IMR-90 (cell line): Measurements from ENCODE around the gene GCLC. TPM values are rescaled to one million over a fixed set of nuclear protein-coding genes. Genes with fewer than 3 reads are reported as not detected.

ENCODE experiments used
- ATAC-seq: fragments of 200-7000 bp; cut with Tn5 transposase; 2 replicates; pipeline ENCODE4 v1.9.1; 2020; ENCODE audit warnings: low read depth, mild to moderate bottlenecking, moderate library complexity
- BruUV-seq: library from RNA; stranded (reverse); fragments of 400-500 nt; replicated peaks from 2 replicates; lab custom pipeline; 2021; lab: Mats Ljungman, UMichigan
- CTCF ChIA-PET: fragments of 300-600 bp; formaldehyde crosslinking; extraction: SDS; loops from one replicate; lab custom pipeline; 2021; ENCODE audit warnings: antibody characterized with exemption; lab: Yijun Ruan, JAX
- POLR2A ChIA-PET: fragments of 300-600 bp; sonication (Branson Sonifier 250); formaldehyde crosslinking; loops from one replicate; lab custom pipeline; 2022; ENCODE audit warnings: antibody characterized with exemption; ENCODE audit not compliant: unreplicated experiment; lab: Charles Lee
- DNase-seq: peaks from one replicate; pipeline ENCODE4 v3.0.0; 2013
- H2AFZ ChIP-seq: replicated peaks from 2 replicates; pipeline ENCODE3; 2013; ENCODE audit warnings: low read length, mild to moderate bottlenecking; ENCODE audit not compliant: poor library complexity
- H2AK5ac ChIP-seq: 2 replicates; pipeline ENCODE4 v1.6.1; 2013; ENCODE audit warnings: low read depth, low read length, inconsistent platforms
- H2AK9ac ChIP-seq: replicated peaks from 2 replicates; pipeline ENCODE3; 2013; ENCODE audit warnings: mild to moderate bottlenecking, low read depth, low read length, moderate library complexity; ENCODE audit not compliant: poor library complexity
- H2BK120ac ChIP-seq: 2 replicates; pipeline ENCODE4 v1.6.1; 2013; ENCODE audit warnings: low read depth, low read length, inconsistent platforms
- H2BK15ac ChIP-seq: 3 replicates; pipeline ENCODE4 v1.6.1; 2013; ENCODE audit warnings: low read depth, low read length, inconsistent platforms
- H2BK20ac ChIP-seq: 2 replicates; pipeline ENCODE4 v1.6.1; 2013; ENCODE audit warnings: low read depth, mild to moderate bottlenecking, inconsistent platforms, low read length, moderate library complexity
- H2BK5ac ChIP-seq: 2 replicates; pipeline ENCODE4 v1.6.1; 2013; ENCODE audit warnings: mild to moderate bottlenecking, low read depth, low read length, inconsistent platforms; ENCODE audit not compliant: poor library complexity, severe bottlenecking
- H3K14ac ChIP-seq: replicated peaks from 2 replicates; pipeline ENCODE4 v1.6.1; 2013; ENCODE audit warnings: low read depth, low read length, inconsistent platforms
- H3K18ac ChIP-seq: 2 replicates; pipeline ENCODE4 v1.6.1; 2013; ENCODE audit warnings: low read depth, low read length, control low read depth
- H3K23ac ChIP-seq: 2 replicates; pipeline ENCODE4 v1.6.1; 2013; ENCODE audit warnings: low read depth, low read length, inconsistent platforms
- H3K27ac ChIP-seq: 2 replicates; pipeline ENCODE4 v1.5.1; 2013; ENCODE audit warnings: mild to moderate bottlenecking, control low read depth, low read length; ENCODE audit not compliant: insufficient read depth
- H3K27me3 ChIP-seq: 2 replicates; pipeline ENCODE4 v1.6.1; 2013; ENCODE audit warnings: low read length; ENCODE audit not compliant: control insufficient read depth, insufficient read depth
- H3K36me3 ChIP-seq: 2 replicates; pipeline ENCODE4 v1.6.1; 2013; ENCODE audit warnings: low read length, mixed read lengths; ENCODE audit not compliant: control insufficient read depth, insufficient read depth
- H3K4ac ChIP-seq: 2 replicates; pipeline ENCODE4 v1.6.1; 2013; ENCODE audit warnings: low read depth, low read length, inconsistent platforms
- H3K4me1 ChIP-seq: 2 replicates; pipeline ENCODE4 v1.6.1; 2013; ENCODE audit warnings: low read length, mixed read lengths; ENCODE audit not compliant: control insufficient read depth, insufficient read depth
- H3K4me2 ChIP-seq: 2 replicates; pipeline ENCODE4 v1.6.1; 2013; ENCODE audit warnings: low read depth, mild to moderate bottlenecking, control low read depth, low read length, moderate library complexity
- H3K4me3 ChIP-seq: 2 replicates; pipeline ENCODE4 v1.5.1; 2013; ENCODE audit warnings: low read depth, mild to moderate bottlenecking, control low read depth, low read length, moderate library complexity; ENCODE audit not compliant: insufficient read depth
- H3K56ac ChIP-seq: 2 replicates; pipeline ENCODE4 v1.6.1; 2013; ENCODE audit warnings: low read length, inconsistent platforms; ENCODE audit not compliant: insufficient read depth; ENCODE audit errors: extremely low read depth
- H3K79me1 ChIP-seq, 2 experiments: 2 replicates each; pipeline ENCODE4 v1.6.1; 2013; ENCODE audit warnings: low read length in 2 of 2, inconsistent platforms in 1 of 2, low read depth in 1 of 2
- H3K9ac ChIP-seq: 2 replicates; pipeline ENCODE4 v1.6.1; 2013; ENCODE audit warnings: low read depth, low read length, control low read depth
- H3K9me1 ChIP-seq: 2 replicates; pipeline ENCODE4 v1.6.1; 2013; ENCODE audit warnings: low read length, inconsistent platforms; ENCODE audit not compliant: insufficient read depth
- H3K9me3 ChIP-seq: 2 replicates; pipeline ENCODE4 v1.6.1; 2013; ENCODE audit warnings: low read length; ENCODE audit not compliant: control insufficient read depth, insufficient read depth
- H4K20me1 ChIP-seq: 2 replicates; pipeline ENCODE4 v1.6.1; 2013; ENCODE audit warnings: low read length, inconsistent platforms; ENCODE audit not compliant: insufficient read depth
- H4K5ac ChIP-seq: 2 replicates; pipeline ENCODE4 v1.6.1; 2013; ENCODE audit warnings: mild to moderate bottlenecking, low read depth, low read length, control low read depth
- H4K8ac ChIP-seq, 2 experiments: 2 replicates each; pipeline ENCODE4 v1.6.1; 2013; ENCODE audit warnings: low read depth in 2 of 2, low read length in 2 of 2, control low read depth in 1 of 2, inconsistent platforms in 1 of 2
- H4K91ac ChIP-seq: 2 replicates; pipeline ENCODE4 v1.6.1; 2013; ENCODE audit warnings: low read depth, low read length, inconsistent platforms; ENCODE audit not compliant: insufficient read depth
- BHLHE40 ChIP-seq: fragments of 150-350 bp; IDR thresholded peaks from 2 replicates; pipeline ENCODE4 v1.6.1; 2016; ENCODE audit warnings: mild to moderate bottlenecking, low read depth, low read length
- CEBPB ChIP-seq: IDR thresholded peaks from 2 replicates; pipeline ENCODE4 v1.6.1; 2012; ENCODE audit warnings: low read depth, low read length, improper control_type of control experiment
- FOS ChIP-seq: fragments of 150-350 bp; IDR thresholded peaks from 2 replicates; pipeline ENCODE4 v1.6.1; 2016; ENCODE audit warnings: low read depth, low read length
- MAFK ChIP-seq: IDR thresholded peaks from 2 replicates; pipeline ENCODE4 v1.6.1; 2012; ENCODE audit warnings: low read depth, low read length, improper control_type of control experiment
- MAZ ChIP-seq: IDR thresholded peaks from 2 replicates; pipeline ENCODE4 v1.6.1; 2012; ENCODE audit warnings: low read depth, mild to moderate bottlenecking, low read length, improper control_type of control experiment, moderate library complexity, borderline replicate concordance
- MXI1 ChIP-seq: IDR thresholded peaks from 2 replicates; pipeline ENCODE4 v1.6.1; 2012; ENCODE audit warnings: low read depth, mild to moderate bottlenecking, low read length, moderate library complexity, borderline replicate concordance
- NFE2L2 ChIP-seq: fragments of 150-350 bp; IDR thresholded peaks from 2 replicates; pipeline ENCODE4 v1.6.1; 2016; ENCODE audit warnings: low read depth, mild to moderate bottlenecking, low read length
- POLR2A ChIP-seq: IDR thresholded peaks from 2 replicates; pipeline ENCODE4 v1.6.1; 2012; ENCODE audit warnings: mild to moderate bottlenecking, low read depth, low read length
- RAD21 ChIP-seq: IDR thresholded peaks from 2 replicates; pipeline ENCODE4 v1.6.1; 2012; ENCODE audit warnings: low read length, improper control_type of control experiment
- RCOR1 ChIP-seq: IDR thresholded peaks from 2 replicates; pipeline ENCODE4 v1.6.1; 2012; ENCODE audit warnings: mild to moderate bottlenecking, low read length, improper control_type of control experiment; ENCODE audit not compliant: insufficient replicate concordance
- RFX5 ChIP-seq: IDR thresholded peaks from 2 replicates; pipeline ENCODE4 v1.8.0; 2012; ENCODE audit warnings: low read depth, mild to moderate bottlenecking, low read length, moderate library complexity
- WGBS, 2 experiments: methylation state at CpG; one replicate each; pipeline versions ENCODE4 v1.1.5 to v1.1.7; 2013; ENCODE audit warnings: missing lambda C conversion rate in 2 of 2; ENCODE audit not compliant: insufficient read length in 1 of 2; ENCODE audit errors: extremely low coverage in 2 of 2; 5-methylcytosine and 5-hydroxymethylcytosine counted together
- dilution Hi-C: fragments of 300-500 bp; cut with HindIII; formaldehyde crosslinking; loops from one replicate; pipeline ENCODE4 v1.14.3; 2018; ENCODE audit warnings: low sequenced_read_pairs; ENCODE audit not compliant: unreplicated experiment
- in situ Hi-C: fragments of 300-500 bp; cut with MboI; formaldehyde crosslinking; loops from 3 replicates; pipeline ENCODE4 v1.14.3; 2019; ENCODE audit warnings: low sequenced_read_pairs, inconsistent platforms, mixed read lengths
- intact Hi-C: fragments of 100-400 bp; cut with micrococcal nuclease; formaldehyde crosslinking; loops from 2 replicates; pipeline ENCODE4 v1.10.0; 2022
- polyA plus RNA-seq, 3 experiments: library from polyadenylated mRNA; depleted of rRNA; stranded (reverse); fragments of >200 nt; gene quantifications; 2 replicates each; pipeline ENCODE4 v1.2.3, GENCODE V29; 2012; ENCODE audit warnings: low replicate concordance in 1 of 3
- total RNA-seq: library from RNA; depleted of rRNA; stranded (reverse); fragments of >200 nt; gene quantifications from 2 replicates; pipeline ENCODE4 v1.2.3, GENCODE V29; 2012
- TF ChIP-seq, protein P1 (sequence below): conservative IDR thresholded peaks from 2 replicates; pipeline ENCODE4 v1.5.1; 2012; ENCODE audit warnings: mild to moderate bottlenecking, low read depth, low read length, improper control_type of control experiment
- TF ChIP-seq, protein P2 (sequence below): fragments of 150-350 bp; IDR thresholded peaks from 2 replicates; pipeline ENCODE4 v1.6.1; 2017; ENCODE audit warnings: mild to moderate bottlenecking, antibody characterized with exemption, low read length, low read depth

The GCLC gene
- total and polyA plus RNA-seq, 2 of the 4 experiments (the other 2 are of a cell fraction), result 14.2 to 24.2 TPM

DNA sequence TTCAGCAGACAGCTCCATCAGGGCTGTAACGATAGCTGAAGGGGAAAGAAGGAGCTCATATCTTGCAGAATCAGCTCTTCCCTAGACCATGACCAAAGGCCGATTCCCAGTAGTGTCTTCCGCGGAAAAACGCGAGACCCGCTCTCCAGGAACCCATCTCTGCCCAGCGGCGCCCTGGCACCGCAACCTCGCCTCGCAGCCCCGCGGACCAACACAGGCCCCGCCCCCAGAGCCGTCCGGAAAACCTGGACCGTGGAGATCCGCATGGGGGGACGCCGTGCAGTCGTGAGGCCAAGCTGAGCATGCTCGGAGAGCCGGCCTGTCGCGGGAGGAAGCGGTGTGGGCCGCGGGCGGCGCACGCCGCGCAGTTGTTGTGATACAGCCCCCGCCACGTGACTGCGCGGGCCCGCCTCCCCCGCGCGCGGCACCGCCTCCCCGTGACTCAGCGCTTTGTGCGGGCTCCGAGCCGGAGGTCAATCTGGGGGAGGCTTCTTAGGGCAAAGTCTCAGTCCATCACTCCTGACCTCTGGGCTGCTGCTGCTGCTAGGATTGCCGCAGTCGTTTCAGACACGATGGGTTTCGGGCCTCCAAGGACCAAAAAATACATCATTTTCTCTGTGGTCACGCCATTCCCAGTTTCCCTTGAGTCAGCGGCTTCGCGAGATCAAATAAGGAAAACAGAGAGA lies 3.1 kb upstream of the GCLC start:
- peak overlapping the region; percentile 89 for H3K4me2 ChIP-seq
- no peaks in the 10 kb centered on the region for H4K20me1 ChIP-seq
- no peaks in the 10 kb centered on the region for H3K36me3 ChIP-seq
- peak overlapping the region; percentile 96 for H2BK120ac ChIP-seq
- peak overlapping the region; percentile 15 for H2AK9ac ChIP-seq
- peak overlapping the region; percentile 95 for H4K5ac ChIP-seq
- in situ Hi-C loops (loop anchor here (5.0 kb wide), 2 partner anchors 51 to 104 kb away; no protein-coding TSS in a partner anchor), dilution Hi-C loops (no loop called here), intact Hi-C loops (loop anchor here (1.0 to 5.0 kb wide), 2 partner anchors 36 to 246 kb away; no protein-coding TSS in a partner anchor)
- no peaks in the 10 kb centered on the region for H3K9me3 ChIP-seq
- peak overlapping the region; percentile 91 for H4K91ac ChIP-seq
- TF ChIP-seq NFE2L2, result peak; percentile 97
- peak; percentile 74 for TF ChIP-seq MAFK
- TF ChIP-seq RFX5, result no peak
- peak; percentile 76 for TF ChIP-seq FOS
- peak; percentile 53; the same call in 1 of the 2 replicates for TF ChIP-seq POLR2A
- no peak for TF ChIP-seq RCOR1
- TF ChIP-seq MAZ, result peak; percentile 87
- TF ChIP-seq BHLHE40, result peak; percentile 96
- TF ChIP-seq, protein P1, sequence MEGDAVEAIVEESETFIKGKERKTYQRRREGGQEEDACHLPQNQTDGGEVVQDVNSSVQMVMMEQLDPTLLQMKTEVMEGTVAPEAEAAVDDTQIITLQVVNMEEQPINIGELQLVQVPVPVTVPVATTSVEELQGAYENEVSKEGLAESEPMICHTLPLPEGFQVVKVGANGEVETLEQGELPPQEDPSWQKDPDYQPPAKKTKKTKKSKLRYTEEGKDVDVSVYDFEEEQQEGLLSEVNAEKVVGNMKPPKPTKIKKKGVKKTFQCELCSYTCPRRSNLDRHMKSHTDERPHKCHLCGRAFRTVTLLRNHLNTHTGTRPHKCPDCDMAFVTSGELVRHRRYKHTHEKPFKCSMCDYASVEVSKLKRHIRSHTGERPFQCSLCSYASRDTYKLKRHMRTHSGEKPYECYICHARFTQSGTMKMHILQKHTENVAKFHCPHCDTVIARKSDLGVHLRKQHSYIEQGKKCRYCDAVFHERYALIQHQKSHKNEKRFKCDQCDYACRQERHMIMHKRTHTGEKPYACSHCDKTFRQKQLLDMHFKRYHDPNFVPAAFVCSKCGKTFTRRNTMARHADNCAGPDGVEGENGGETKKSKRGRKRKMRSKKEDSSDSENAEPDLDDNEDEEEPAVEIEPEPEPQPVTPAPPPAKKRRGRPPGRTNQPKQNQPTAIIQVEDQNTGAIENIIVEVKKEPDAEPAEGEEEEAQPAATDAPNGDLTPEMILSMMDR, result 0 out of 2 replicates have a peak, but pooled peaks have one; percentile 9
- peak; percentile 98 for TF ChIP-seq MXI1
- peak; percentile 19; the same call in 1 of the 2 replicates for TF ChIP-seq CEBPB
- no peak; the same call in 1 of the 2 replicates for TF ChIP-seq RAD21
- TF ChIP-seq, protein P2, sequence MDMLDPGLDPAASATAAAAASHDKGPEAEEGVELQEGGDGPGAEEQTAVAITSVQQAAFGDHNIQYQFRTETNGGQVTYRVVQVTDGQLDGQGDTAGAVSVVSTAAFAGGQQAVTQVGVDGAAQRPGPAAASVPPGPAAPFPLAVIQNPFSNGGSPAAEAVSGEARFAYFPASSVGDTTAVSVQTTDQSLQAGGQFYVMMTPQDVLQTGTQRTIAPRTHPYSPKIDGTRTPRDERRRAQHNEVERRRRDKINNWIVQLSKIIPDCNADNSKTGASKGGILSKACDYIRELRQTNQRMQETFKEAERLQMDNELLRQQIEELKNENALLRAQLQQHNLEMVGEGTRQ, result peak; percentile 98
- ChIA-PET POLR2A (interaction anchor here (0.6 kb wide), 1 partner anchor 195 kb away, joined by 4 read pairs; no protein-coding TSS in a partner anchor), CTCF (interaction anchor here (0.8 to 1.0 kb wide), 2 partner anchors 34 to 104 kb away, joined by 3 to 6 read pairs; no protein-coding TSS in a partner anchor)
- peak overlapping the region; percentile 97 for H3K18ac ChIP-seq
- H2AFZ ChIP-seq, result peak overlapping the region; percentile 95
- H4K8ac ChIP-seq, result peak overlapping the region; percentile 88 to 94
- peak overlapping the region; percentile 77 for H3K56ac ChIP-seq
- WGBS, 2 experiments, result 0% methylated on average over 17 of the region's 57 CpGs; no CpG with 5 or more reads in 1 of the 2 experiments
- ATAC-seq (peak; percentile 86), DNase-seq (peak; percentile 97)
- H3K9me1 ChIP-seq, result peaks cover 10% of the 10 kb centered on the region
- no TSS peak for BruUV-seq
- peak overlapping the region; percentile 94 for H2BK20ac ChIP-seq
- peak overlapping the region; percentile 80 for H3K9ac ChIP-seq
- H2AK5ac ChIP-seq, result peak overlapping the region; percentile 88; the same call in 1 of the 2 replicates
- peak overlapping the region; percentile 92 for H3K27ac ChIP-seq
- no peaks in the 10 kb centered on the region for H3K27me3 ChIP-seq
- peak overlapping the region; percentile 87 for H3K14ac ChIP-seq
- H3K4ac ChIP-seq, result peak overlapping the region; percentile 96
- peak overlapping the region; percentile 93 for H3K23ac ChIP-seq
- peaks cover 10% of the 10 kb centered on the region for H3K4me1 ChIP-seq
- H3K4me3 ChIP-seq, result peak overlapping the region; percentile 80
- H2BK15ac ChIP-seq, result peak overlapping the region; percentile 97; the same call in 2 of the 3 replicates
- peaks cover 0 to 19% of the 10 kb centered on the region in 2 experiments; a peak in 2 of 4 replicates for H3K79me1 ChIP-seq
- H2BK5ac ChIP-seq, result peak overlapping the region; percentile 94
